ENCODE results near the gene HSPG2. TPM values are rescaled to one million over a fixed set of nuclear protein-coding genes. Genes with fewer than 3 reads are reported as not detected.
"Not testable (repeated sequence)": the region's sequence is repeated elsewhere in the genome, so short reads cannot be mapped to it uniquely, and the experiment has no call there.

HSPG2 gene
- total RNA-seq, 1 donor from 2014 or later = 3.7 TPM

DNA sequence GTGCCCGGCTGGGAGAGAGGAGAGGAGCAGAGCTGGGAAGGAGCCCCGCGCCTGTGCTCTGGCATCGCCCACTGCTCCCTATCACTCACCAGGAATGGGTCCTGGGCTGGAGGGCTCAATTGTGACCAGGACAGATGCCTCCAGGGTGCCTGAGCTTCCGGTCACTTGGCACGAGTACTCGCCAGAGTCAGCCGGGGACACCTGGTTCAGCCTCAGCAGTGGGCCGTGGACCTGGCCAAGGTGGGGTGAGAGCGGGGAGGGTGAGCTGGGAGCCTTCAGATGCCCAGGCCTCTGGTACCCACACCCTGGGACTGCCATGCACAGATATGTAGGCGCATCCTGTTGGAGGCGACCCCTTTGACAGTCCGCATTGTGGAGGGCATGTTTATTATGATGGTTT is 93.9 kb downstream of the HSPG2 start:
- DNase-seq = no peak

- no peak for DNase-seq
Measured at GRCh38 chr1:21842606-21843162, 94.4 kb downstream of the HSPG2 start.

- DNase-seq = no peak
Measured at GRCh38 chr1:21841852-21842466, 95.2 kb downstream of the HSPG2 start.

GRCh38 chr1:21840981-21841380 is 96.1 kb downstream of the HSPG2 start:
- DNase-seq = no peak

DNA sequence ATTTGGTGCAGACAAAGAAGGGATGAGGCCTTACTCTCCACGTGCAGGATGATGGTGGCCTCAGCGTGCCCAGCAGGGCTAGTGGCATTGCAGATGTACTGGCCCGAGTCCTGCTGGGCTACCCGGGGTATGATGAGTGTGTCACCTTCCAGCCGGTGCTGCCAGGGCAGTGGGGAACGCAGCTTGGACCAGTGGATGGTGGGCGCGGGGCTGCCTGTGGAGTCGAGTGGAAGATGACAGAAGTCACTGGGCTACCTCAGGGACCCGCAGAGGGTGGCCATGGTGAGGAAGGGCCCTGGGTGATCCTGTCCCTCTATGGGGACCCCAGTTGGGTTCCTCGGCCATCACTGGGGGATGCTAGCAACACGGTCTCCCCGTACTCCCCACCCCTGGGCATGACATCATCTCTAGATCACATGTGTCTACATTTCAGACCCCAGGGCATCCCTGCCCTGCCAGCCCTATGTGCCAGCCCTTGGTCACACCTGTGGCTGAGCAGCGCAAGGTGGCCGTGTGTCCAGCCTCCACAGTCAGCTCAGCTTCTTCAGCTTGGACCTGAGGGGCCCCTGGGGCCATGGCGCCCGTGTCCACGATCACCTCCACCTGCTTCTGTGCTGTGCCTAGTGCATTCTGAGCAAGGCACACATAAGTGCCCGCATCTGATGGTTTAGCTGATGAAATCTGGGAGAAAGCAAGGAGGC is 97.6 kb downstream of the HSPG2 start:
- no peak for DNase-seq

DNA sequence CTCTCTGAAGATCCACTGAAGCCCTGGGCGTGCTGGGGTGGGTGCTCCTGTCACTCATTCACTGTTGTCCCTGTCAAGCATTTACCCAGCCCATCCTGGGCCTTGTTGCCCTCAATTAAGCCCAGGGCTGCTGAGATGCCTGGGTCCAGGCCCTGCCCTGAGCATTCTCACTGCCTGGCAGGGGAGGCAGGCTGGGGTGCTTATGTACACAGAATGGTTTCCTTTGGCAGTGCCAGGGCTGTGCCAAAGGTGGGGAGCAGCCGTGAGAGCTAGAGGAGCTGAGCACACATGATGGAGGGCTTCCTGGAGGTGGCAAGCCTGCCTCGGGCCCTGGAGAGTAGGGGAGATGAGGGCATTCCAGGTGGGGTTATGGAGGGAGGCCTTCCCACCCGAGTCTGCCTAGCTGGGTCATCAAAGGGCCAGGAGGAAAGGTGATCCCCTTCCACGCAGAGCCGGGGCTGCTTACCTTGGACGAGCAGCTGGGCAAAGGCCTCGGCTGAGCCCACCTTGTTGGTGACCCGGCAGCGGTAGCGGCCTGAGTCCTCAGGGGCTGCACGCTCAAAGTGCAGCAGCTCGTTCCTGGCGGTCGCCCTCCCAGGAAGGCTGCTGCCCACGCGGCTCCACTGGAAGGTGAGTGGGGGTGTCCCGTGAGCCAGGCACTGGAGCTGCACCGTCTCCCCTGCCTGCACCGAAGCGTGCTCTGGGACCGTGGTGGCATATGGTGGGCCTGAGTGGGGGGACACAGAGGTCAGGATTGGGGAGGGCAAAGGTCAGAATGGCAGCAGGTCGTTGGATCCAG is 98.6 kb downstream of the HSPG2 start:
- DNase-seq = no peak

GRCh38 chr1:21837476-21837875 is 99.6 kb downstream of the HSPG2 start:
- DNase-seq = peak; percentile 24

GRCh38 chr1:21836729-21837128 is 100.4 kb downstream of the HSPG2 start:
- DNase-seq = no peak

DNA sequence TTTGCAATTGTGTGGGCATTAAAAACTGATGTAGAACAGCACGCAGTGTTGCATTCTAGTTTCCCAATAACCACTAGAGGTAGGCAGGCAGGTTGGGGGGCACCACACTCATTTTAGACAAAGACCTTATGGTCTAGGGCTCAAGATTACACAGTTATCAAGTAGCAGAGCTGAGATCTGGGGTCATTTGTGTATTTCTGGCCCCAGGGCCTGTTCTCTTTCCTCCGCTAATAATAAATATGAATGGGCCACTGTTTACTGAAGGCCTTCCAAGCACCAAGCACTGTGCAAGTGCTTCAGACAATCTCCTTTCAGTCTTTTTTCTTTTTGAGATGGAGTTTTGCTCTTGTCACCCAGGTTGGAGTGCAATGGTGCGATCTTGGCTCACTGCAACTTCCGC is 101.1 kb downstream of the HSPG2 start:
- no peak for DNase-seq

DNA sequence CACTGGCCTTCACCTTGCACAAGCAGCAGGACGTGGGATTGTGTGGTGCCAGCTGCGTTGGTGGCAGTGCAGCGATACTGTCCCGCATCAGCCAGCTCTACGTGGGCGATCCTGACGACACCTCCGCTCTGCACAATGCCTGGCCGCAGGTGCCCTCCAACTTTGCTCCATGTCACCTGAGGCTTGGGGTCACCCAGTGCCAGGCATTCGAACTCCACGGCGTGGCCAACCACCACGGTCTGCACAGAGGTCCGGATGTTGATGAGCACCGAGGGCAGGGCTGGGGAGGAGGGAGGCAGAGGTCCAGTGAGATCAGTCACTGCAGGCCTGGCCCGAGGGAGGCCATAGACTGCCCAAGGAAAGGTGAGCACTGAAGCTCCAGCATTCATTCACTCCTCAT is 102.4 kb downstream of the HSPG2 start:
- no peak for DNase-seq

DNA sequence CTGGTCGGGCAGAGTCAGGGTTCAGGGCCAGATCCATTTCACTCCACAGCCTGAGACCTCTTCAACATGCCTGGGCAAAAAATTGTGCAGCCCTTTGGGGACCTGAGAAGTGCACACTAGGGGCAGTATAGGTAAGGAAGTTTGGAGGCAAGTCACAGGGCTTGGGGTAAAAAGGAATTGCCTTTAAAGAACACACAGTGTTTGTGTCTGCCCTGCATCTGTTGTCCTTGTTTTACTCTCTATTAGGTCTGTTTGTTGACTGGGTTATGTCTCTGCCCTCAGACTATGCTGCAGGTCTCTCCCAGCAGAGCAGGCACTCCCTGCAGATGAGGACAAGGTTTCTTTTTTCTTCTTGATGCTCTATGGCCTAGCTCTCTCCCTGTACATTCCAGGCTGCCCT is 103.0 kb downstream of the HSPG2 start:
- DNase-seq = no peak

DNA sequence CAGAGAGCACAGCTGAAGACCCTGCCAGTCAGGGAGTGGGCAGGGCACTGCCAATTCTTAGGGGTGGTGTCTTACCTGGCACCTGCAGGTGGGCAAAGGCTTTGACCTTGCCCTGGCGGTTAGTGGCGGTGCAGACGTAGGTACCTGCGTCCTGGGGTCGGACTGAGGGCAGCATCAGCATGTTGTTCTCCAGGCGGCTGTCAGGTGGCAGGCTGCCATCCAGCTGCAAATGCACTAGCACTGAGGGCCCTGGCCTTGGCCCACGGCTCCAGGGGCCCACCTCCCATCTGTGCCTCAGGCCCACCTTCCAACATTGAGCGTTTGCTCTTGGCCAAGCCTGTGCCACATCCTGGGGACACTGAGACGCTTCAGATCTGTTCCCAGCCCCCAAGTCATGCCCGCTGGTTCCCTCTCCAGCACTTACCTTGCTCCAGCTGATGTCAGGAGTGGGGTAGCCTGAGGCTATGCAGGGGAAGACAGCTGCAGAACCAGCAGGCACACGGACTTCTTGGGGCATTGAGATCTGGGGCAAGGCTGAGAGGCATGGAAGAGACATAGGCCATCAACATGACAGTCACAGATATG is 103.6 kb downstream of the HSPG2 start:
- DNase-seq = no peak

- no peak for DNase-seq
Measured at GRCh38 chr1:21831454-21831970, 105.6 kb downstream of the HSPG2 start.

- DNase-seq = no peak
Measured at GRCh38 chr1:21830792-21831453, 106.2 kb downstream of the HSPG2 start.

- no peak for DNase-seq
Measured at GRCh38 chr1:21829294-21829693, 107.8 kb downstream of the HSPG2 start.

DNA sequence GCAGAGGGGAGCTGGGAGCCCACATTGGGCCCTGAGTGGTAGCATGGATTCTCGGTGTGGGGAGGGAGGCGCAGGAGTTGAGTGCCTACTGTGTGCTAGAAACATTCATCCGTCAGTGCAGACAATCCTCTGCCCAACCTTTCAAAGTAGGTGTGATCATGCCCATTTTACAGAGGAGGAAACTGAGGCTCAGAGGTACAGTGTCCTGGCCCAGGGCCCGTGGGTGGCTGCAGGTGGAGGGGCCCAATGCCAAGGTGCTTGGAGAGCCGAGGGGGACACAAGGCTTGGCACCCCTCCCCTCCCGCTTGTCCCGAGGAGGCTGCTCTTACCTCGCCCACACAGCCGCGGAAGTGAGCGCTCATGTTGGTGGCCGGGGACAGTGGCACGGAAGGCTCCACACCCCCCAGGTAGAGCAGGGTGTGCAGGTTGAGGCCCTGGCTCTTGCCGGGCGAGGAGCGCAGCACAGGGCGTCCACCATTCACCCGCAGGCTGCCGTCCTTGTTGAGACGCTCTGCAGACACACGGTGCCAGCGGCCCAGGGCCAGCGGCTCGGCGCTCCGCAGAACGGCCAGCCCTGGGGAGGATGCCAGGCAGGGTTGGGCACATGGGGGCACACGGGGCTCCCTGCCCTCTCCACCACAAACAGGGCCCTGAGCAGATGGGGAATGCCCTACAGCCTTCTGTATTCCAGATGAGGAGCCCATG is 108.5 kb downstream of the HSPG2 start:
- DNase-seq = no peak

GRCh38 chr1:21828075-21828474 is 109.0 kb downstream of the HSPG2 start:
- no peak for DNase-seq

- DNase-seq = no peak
Measured at GRCh38 chr1:21827141-21827679, 109.9 kb downstream of the HSPG2 start.

GRCh38 chr1:21826694-21827093 is 110.4 kb downstream of the HSPG2 start:
- DNase-seq = not testable (repeated sequence)

- no peak for DNase-seq
Measured at GRCh38 chr1:21825393-21825792, 111.7 kb downstream of the HSPG2 start.

DNA sequence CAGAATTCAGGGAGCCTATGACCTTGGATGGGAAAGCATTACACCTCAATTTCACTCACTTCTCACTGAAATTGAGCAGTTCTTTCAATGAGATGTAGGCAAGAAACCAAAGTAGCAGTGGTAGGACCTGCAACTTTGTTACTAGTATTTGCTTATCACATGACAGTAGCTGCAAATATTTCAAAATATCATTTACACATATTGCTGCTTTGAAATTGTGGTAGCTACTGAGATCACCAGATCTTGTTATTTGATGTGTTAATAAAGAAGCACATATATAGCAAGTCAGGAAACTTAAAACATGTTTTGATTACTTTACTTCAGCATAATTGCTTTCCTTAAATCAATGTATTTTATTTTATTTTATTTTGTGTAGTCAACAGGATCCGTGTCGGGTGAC is 112.2 kb downstream of the HSPG2 start:
- DNase-seq = no peak
